Purkinje cell (primary cell): ENCODE measurements around the gene HDGFL2. TPM values are rescaled to one million over a fixed set of nuclear protein-coding genes. Genes with fewer than 3 reads are reported as not detected.

Experiments
- polyA plus RNA-seq: library from polyadenylated mRNA; unstranded; fragments of >200 nt; fragmentation: Nextera tagmentation; gene quantifications from 2 replicates; pipeline ENCODE4 v1.2.1, GENCODE V29; 2014

The HDGFL2 gene
- 1.7 and 3.8 TPM in 2 replicates for polyA plus RNA-seq

DNA sequence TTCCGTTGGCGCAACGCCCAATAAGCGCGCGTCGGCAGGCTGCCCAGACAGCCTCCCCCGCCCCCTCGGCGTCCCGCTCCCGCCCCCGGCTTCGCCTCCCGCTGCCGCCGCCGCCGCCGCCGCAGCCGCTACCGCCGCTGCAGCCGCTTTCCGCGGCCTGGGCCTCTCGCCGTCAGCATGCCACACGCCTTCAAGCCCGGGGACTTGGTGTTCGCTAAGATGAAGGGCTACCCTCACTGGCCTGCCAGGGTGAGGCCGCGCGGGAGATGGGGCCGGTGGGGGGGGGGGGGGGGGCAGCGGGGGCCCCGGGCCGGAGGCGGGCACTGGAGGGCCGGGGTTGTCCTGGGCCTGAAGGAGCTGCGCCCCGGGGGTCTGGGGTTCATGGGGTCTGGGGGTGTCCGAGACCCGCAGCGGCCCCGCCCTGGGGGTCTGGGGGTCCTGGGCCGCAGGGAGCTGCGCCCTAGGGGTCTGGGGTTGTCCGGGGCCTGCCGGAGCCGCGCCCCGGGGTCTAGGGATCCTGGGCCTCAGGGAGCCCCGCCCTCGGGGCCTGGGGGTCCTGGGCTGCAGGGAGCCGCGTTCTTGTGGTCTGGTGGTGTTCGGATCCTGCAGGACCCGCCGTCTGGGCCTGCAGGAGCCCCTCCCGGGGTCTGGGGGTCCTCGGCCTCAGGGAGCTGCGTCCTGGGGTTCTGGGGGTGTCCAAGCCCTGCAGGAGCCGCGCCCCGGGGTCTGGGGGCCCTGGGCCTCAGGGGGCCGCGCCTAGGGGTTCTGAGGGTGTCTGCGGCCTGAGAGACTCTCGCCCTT is at the start of gene HDGFL2:
Gene HDGFL2, plus strand, starts transcription at position 124 of the 801 bp plus-strand sequence. Its CDS starts 54 bp downstream, at position 178.

GRCh38 chr19:4457654-4458395 is 14.3 kb upstream of the HDGFL2 start, which contains the start of gene UBXN6:
UBXN6 (minus strand) TSS chr19:4457794; CDS start chr19:4457697, 97 bp downstream.

DNA sequence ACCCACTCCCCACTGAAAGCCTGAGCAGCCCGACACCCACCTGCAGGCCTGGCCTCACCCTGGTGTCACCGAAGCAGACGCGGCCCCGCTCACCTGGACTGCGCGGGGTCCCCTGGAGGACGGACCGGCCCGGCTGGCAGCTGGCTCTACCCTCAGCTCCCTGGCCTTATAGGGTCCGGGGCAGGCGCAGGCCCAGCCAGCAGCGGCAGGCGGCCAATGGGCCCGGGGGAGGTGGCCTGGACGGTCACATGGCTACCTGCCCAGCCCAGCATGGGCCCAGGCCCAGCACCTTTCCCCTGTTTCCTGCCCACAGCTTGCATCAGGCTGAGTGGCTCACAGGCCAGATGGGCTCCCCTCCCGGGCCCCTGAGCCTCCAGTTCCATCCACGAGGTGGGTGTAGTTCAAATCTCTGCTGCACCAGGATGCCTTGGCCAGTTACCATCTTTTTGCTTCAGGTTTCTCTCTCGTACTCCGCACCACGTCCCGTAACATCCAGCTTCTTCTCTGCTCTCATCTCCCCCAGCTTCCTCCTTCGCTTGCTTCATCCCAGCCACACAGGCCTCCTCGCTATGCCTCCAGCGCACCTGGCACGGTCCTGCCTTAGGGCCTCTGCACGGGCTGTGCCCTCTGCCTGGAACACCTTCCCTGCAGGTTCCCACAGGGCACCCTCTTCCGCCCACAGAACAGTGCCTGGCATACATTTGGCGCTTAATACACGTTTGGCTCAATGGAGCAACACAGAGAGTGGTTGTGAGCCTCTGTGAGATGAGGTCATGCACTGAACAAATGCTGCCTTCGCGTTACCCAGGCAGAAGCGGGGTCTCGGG is 46.5 kb downstream of the HDGFL2 start, which contains the start of gene PLIN4:
Gene PLIN4, minus strand, starts transcription at position 142 of the 827 bp plus-strand sequence. CDS start 214 bp downstream, outside the sequence.

GRCh38 chr19:4534836-4535658 is 63.0 kb downstream of the HDGFL2 start, which contains the start of gene PLIN5:
PLIN5 (minus strand) TSS chr19:4535224; CDS start chr19:4534074, 1,150 bp downstream.

DNA sequence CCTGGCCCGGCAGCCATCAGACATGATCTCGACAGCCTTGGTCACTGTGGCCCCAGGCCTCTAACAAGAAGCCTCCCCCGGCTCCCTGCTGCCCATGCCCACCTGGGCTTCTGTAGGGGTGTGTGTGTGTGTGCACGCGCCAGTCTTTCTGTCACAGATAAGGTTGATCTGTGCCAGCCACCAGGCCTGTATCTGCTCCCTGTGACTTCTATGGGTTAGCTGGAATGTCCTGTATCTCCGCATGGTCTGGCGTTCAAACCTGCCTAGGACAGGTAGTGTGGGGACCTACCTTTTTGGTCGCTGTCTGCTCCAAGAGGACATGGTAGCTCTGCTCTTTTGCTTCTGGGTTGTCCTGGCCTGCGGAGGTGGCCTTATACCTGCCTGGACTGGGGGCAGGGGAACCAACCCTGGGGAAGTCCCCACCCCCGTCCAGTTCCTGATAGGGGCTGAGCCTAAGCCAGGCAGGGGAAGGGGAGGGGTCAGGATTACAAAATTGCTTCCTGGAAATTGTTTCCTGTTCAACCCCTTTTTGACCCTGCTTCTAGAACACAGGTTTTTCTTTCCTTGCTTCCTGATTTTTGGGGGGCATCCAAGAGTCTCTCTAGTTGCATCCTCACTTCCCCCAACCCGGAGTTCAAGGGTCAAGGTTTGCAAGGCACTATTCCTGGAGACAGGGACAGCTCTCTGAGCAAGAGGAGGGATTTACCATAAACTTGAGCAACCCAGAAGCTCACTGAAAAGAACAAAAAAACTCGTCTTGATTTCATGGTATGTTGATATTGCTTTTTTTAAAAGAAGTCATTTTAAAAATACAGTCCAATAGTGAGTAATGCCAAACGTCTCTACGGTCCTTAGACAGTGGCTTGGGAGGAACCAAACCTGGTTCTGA is 67.8 kb downstream of the HDGFL2 start, which contains the start of gene LRG1:
Gene LRG1, minus strand, starts transcription at position 344 of the 889 bp plus-strand sequence. Its CDS starts 23 bp downstream, at position 321.

Other genes with a start within 250 kb of the HDGFL2 start
- gene EBI3, start 242.8 kb upstream of the HDGFL2 start, polyA plus RNA-seq = not detected in 2 replicates
- 0.62 and 2.3 TPM in 2 replicates for gene YJU2, start 225.2 kb upstream of the HDGFL2 start, polyA plus RNA-seq
- 12.3 TPM in 1 of 2 replicates, not detected in the other for gene SHD, start 193.0 kb upstream of the HDGFL2 start, polyA plus RNA-seq
- gene TMIGD2, start 169.9 kb upstream of the HDGFL2 start, polyA plus RNA-seq = not detected in 2 replicates
- 4.8 and 7.1 TPM in 2 replicates for gene FSD1, start 167.7 kb upstream of the HDGFL2 start, polyA plus RNA-seq
- 2.9 TPM in 1 of 2 replicates, not detected in the other for gene STAP2, start 133.5 kb upstream of the HDGFL2 start, polyA plus RNA-seq
- 2.7 and 4.7 TPM in 2 replicates for gene MPND, start 128.7 kb upstream of the HDGFL2 start, polyA plus RNA-seq
- 1.6 and 2.8 TPM in 2 replicates for gene SH3GL1, start 71.8 kb upstream of the HDGFL2 start, polyA plus RNA-seq
- gene CHAF1A, start 69.7 kb upstream of the HDGFL2 start, polyA plus RNA-seq = 0.75 and 2.4 TPM in 2 replicates
- 12.1 and 14.0 TPM in 2 replicates for gene UBXN6, start 14.5 kb upstream of the HDGFL2 start, polyA plus RNA-seq
- gene PLIN4, start 46.2 kb downstream of the HDGFL2 start, polyA plus RNA-seq = not detected in 2 replicates
- 0.75 and 0.87 TPM in 2 replicates for gene PLIN5, start 62.9 kb downstream of the HDGFL2 start, polyA plus RNA-seq
- gene LRG1, start 67.7 kb downstream of the HDGFL2 start, polyA plus RNA-seq = not detected in 2 replicates
- gene SEMA6B, start 87.4 kb downstream of the HDGFL2 start, polyA plus RNA-seq = 1.0 and 1.1 TPM in 2 replicates
- gene TNFAIP8L1, start 167.2 kb downstream of the HDGFL2 start, polyA plus RNA-seq = 1.5 TPM in 1 of 2 replicates, not detected in the other
- gene MYDGF, start 198.0 kb downstream of the HDGFL2 start, polyA plus RNA-seq = 47.3 and 63.5 TPM in 2 replicates